GM12872 (cell line): ENCODE results near the gene SMPD3.

Experiments
- CTCF ChIP-seq: IDR thresholded peaks from 3 replicates; pipeline ENCODE4 v1.5.1; 2011; ENCODE audit warnings: low read depth, mild to moderate bottlenecking, low read length, moderate library complexity; ENCODE audit not compliant: insufficient read depth

The SMPD3 gene

GRCh38 chr16:68353366-68353765 lies 94.9 kb downstream of the SMPD3 start:
- TF ChIP-seq CTCF, result no peak

- TF ChIP-seq CTCF, result no peak
Observed at GRCh38 chr16:68351991-68352431, 96.3 kb downstream of the SMPD3 start.

- no peak for TF ChIP-seq CTCF
Observed at GRCh38 chr16:68351463-68351862, 96.8 kb downstream of the SMPD3 start.

- TF ChIP-seq CTCF, result no peak
Observed at GRCh38 chr16:68350813-68351350, 97.4 kb downstream of the SMPD3 start.

GRCh38 chr16:68349838-68350410 lies 98.4 kb downstream of the SMPD3 start:
- no peak for TF ChIP-seq CTCF

GRCh38 chr16:68348639-68349445 lies 99.5 kb downstream of the SMPD3 start:
- TF ChIP-seq CTCF, result no peak

GRCh38 chr16:68347605-68348004 lies 100.7 kb downstream of the SMPD3 start:
- TF ChIP-seq CTCF, result no peak
